SU-DHL-6 (cell line): ENCODE measurements around the gene RIC1.

Experiments
- EZH2phosphoT487 ChIP-seq: fragments of 200-600 bp; sonication (generic), shearing (Covaris generic); conservative IDR thresholded peaks from 2 replicates; pipeline ENCODE4 v1.6.1; 2018; ENCODE audit warnings: mild to moderate bottlenecking, antibody characterized with exemption, low read length, moderate library complexity, mixed read lengths
- TF ChIP-seq, protein P1 (sequence below): fragments of 200-600 bp; sonication (generic); IDR thresholded peaks from one replicate; pipeline ENCODE4 v1.5.1; 2017; ENCODE audit warnings: antibody characterized with exemption, mild to moderate bottlenecking, low read length, moderate library complexity; ENCODE audit not compliant: insufficient read depth, poor library complexity, severe bottlenecking

DNA sequence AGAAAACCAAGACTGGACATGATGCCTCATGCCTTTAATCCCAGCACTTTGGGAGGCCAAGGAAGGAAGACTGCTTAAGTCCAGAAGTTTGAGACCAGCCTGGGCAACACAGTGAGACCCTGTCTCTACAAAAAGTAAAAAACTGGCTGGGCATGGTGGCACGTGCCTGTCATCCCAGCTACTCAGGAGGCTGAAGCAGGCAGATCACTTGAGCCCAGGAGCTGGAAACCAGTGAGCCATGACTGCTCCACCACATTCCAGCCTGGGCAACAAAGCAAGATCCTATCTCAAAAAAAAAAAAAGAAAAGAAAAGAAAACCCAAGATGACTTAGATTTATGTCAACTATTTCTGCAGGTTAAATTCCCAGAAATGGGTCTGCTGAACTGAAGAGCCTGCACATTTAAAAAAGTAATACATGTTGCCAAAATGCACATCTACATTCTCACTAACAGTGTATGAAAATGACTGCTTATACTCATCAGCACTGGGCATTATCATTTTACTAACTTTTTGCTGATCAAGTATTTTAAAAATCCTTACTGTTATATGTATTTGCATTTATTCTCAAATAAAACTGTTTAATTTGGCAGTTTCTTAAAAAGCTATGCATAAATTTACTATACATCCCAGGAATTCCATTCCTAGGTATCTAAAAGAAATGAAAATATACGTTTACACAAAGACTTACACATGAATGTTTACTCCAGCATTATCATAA is 189.7 kb downstream of the RIC1 start:
- TF ChIP-seq, protein P1, sequence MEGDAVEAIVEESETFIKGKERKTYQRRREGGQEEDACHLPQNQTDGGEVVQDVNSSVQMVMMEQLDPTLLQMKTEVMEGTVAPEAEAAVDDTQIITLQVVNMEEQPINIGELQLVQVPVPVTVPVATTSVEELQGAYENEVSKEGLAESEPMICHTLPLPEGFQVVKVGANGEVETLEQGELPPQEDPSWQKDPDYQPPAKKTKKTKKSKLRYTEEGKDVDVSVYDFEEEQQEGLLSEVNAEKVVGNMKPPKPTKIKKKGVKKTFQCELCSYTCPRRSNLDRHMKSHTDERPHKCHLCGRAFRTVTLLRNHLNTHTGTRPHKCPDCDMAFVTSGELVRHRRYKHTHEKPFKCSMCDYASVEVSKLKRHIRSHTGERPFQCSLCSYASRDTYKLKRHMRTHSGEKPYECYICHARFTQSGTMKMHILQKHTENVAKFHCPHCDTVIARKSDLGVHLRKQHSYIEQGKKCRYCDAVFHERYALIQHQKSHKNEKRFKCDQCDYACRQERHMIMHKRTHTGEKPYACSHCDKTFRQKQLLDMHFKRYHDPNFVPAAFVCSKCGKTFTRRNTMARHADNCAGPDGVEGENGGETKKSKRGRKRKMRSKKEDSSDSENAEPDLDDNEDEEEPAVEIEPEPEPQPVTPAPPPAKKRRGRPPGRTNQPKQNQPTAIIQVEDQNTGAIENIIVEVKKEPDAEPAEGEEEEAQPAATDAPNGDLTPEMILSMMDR = no peak
- TF ChIP-seq EZH2phosphoT487 = no peak
